ENCODE data around the gene RIMKLB. TPM values are rescaled to one million over a fixed set of nuclear protein-coding genes. Genes with fewer than 3 reads are reported as not detected.

RIMKLB gene
- total RNA-seq, 1 experiment from 2014 or later = 87.7 TPM

- no peak overlapping the region for H2BK15ac ChIP-seq (ENCODE audit: low read depth, low read length)
- peak; percentile 69; the same call in 2 of the 3 replicates for TF ChIP-seq CTCF (conservative IDR thresholded peaks at IDR 0.05)
- H3K4me2 ChIP-seq (ENCODE audit: insufficient read depth, insufficient read length, low read length) = no peak overlapping the region
- H3K27me3 ChIP-seq (ENCODE audit: insufficient read depth, low read length) = no peaks in the 10 kb centered on the region
- no peak overlapping the region for H3K4me3 Mint-ChIP-seq
- H4K5ac ChIP-seq (ENCODE audit: insufficient read length, low read depth, low read length) = no peak overlapping the region
- H4K20me1 ChIP-seq (ENCODE audit: control insufficient read depth, insufficient read depth, insufficient read length) = no peaks in the 10 kb centered on the region
- H3K79me2 ChIP-seq (ENCODE audit: insufficient read depth, low read length) = no peaks in the 10 kb centered on the region
- peaks cover 29% of the 10 kb centered on the region in 2 experiments for H3K4me1 Mint-ChIP-seq
- H2BK120ac ChIP-seq (ENCODE audit: low read depth, low read length, poor library complexity, severe bottlenecking) = no peak overlapping the region
- no peaks in the 10 kb centered on the region for H3K23me2 ChIP-seq (ENCODE audit: insufficient read length, low read depth, low read length, poor library complexity, severe bottlenecking)
- H3K9ac ChIP-seq (ENCODE audit: extremely low read depth, insufficient read length, low read length) = no peak overlapping the region
- H3K79me1 ChIP-seq (ENCODE audit: insufficient read depth, low read depth, low read length, poor library complexity, severe bottlenecking) = no peaks in the 10 kb centered on the region
- DNase-seq = peak; percentile 47
- H4K8ac ChIP-seq (replicated peaks; ENCODE audit: insufficient read length, low read depth, low read length) = no peak overlapping the region
- no peak overlapping the region for H2AFZ ChIP-seq (ENCODE audit: low read length)
- H3K27ac ChIP-seq (ENCODE audit: insufficient read length, low read depth, low read length) = no peak overlapping the region
- H3K4ac ChIP-seq (ENCODE audit: low read depth, low read length) = no peak overlapping the region
- peak overlapping the region in 2 of 3 experiments; percentile 64 to 65; a peak in 4 of 7 replicates for H3K27ac Mint-ChIP-seq
- no peaks in the 10 kb centered on the region for H3K9me3 Mint-ChIP-seq
- H4K91ac ChIP-seq (ENCODE audit: insufficient read length, low read depth, low read length) = no peak overlapping the region
- H3K23ac ChIP-seq (ENCODE audit: insufficient read length, low read depth, low read length) = no peak overlapping the region
- no peak overlapping the region for H3K14ac ChIP-seq (ENCODE audit: insufficient read depth, low read length)
- H3K27me3 Mint-ChIP-seq (ENCODE audit: low read depth) = no peaks in the 10 kb centered on the region
- H2BK20ac ChIP-seq (ENCODE audit: low read depth, low read length, poor library complexity, severe bottlenecking) = no peak overlapping the region
- WGBS (ENCODE audit: extremely low coverage, insufficient read length, low lambda C conversion rate) = no CpG with 5 or more reads among the region's 1 CpG
- peaks cover 15 to 43% (median 32%) of the 10 kb centered on the region in 3 experiments for H3K36me3 Mint-ChIP-seq (ENCODE audit: insufficient read depth in 1 of 3, low read depth in 3 of 3)
- no peak overlapping the region for H2BK12ac ChIP-seq (ENCODE audit: insufficient read length, low read depth, low read length)
- no peak overlapping the region for H3T11ph ChIP-seq (ENCODE audit: low read length)
- H3K56ac ChIP-seq (ENCODE audit: insufficient read length, low read depth, low read length) = no peak overlapping the region
- H2BK5ac ChIP-seq (ENCODE audit: insufficient read length, low read length) = no peak overlapping the region
- no peak overlapping the region for H2AK5ac ChIP-seq (ENCODE audit: insufficient read length, low read length)
- no peaks in the 10 kb centered on the region for H3K4me1 ChIP-seq (ENCODE audit: insufficient read depth, low read length)
- H3K9me3 ChIP-seq (ENCODE audit: control insufficient read depth, low read depth, low read length) = no peaks in the 10 kb centered on the region
- H3K18ac ChIP-seq (ENCODE audit: insufficient read length, low read depth, low read length) = no peak overlapping the region
Measured at GRCh38 chr12:8780389-8780788, 82.6 kb downstream of the RIMKLB start.

All from H9 (cell line).